Stimulated activated CD4-positive, alpha-beta T cell treated with anti-CD3 and anti-CD28 coated beads, Interleukin-12 subunit alpha, Interleukin-12 subunit beta, amount 100 ng/mL, for 24 hours (primary cell): ENCODE results near the gene PPP2R5C.
"Not testable (repeated sequence)": the region's sequence is repeated elsewhere in the genome, so short reads cannot be mapped to it uniquely, and the experiment has no call there.

ENCODE experiments used
- DNase-seq, 2 experiments: peaks; one replicate each; pipeline ENCODE4 v3.0.0-alpha.2; 2020; ENCODE audit warnings: low read depth in 2 of 2

Gene PPP2R5C

GRCh38 chr14:101761032-101761880 is at the start of gene PPP2R5C:
TSS of gene PPP2R5C (plus strand) at chr14:101761709. CDS start at chr14:101761894, 185 bp downstream.
- DNase-seq: peak; percentile 75 to 81

- DNase-seq: not testable (repeated sequence)
Observed at GRCh38 chr14:101711857-101712233, 49.7 kb upstream of the PPP2R5C start.

- not testable (repeated sequence) for DNase-seq
Observed at GRCh38 chr14:101712341-101712740, 49.2 kb upstream of the PPP2R5C start.

GRCh38 chr14:101713091-101713490 is 48.4 kb upstream of the PPP2R5C start:
- not testable (repeated sequence) for DNase-seq

- no peak for DNase-seq
Observed at GRCh38 chr14:101713621-101714349, 47.7 kb upstream of the PPP2R5C start.

DNA sequence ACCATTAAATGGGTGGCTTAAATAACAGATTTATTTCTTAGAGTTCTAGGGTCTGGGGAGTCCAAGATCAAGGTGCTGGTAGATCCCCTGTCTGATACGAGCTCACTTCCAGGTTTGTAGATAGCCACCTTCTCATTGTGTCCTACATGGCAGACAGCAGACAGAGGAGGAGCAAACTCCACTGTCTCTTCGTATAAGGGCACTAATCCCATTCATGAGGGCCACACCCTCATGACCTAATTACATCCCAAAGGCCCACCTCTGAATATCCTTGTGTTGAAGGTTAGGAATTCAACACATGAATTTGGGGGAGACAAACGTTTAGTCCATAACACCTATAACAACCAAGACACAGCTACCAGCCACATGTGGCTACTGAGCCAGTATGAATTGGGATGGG is 47.1 kb upstream of the PPP2R5C start:
- no peak for DNase-seq

- DNase-seq: no peak
Observed at GRCh38 chr14:101715210-101716076, 46.1 kb upstream of the PPP2R5C start.

- no peak for DNase-seq
Observed at GRCh38 chr14:101716077-101716950, 45.2 kb upstream of the PPP2R5C start.

- DNase-seq: no peak
Observed at GRCh38 chr14:101716956-101717662, 44.4 kb upstream of the PPP2R5C start.

GRCh38 chr14:101717663-101718490 is 43.6 kb upstream of the PPP2R5C start:
- no peak for DNase-seq

- no peak for DNase-seq
Observed at GRCh38 chr14:101719045-101719645, 42.4 kb upstream of the PPP2R5C start.

DNA sequence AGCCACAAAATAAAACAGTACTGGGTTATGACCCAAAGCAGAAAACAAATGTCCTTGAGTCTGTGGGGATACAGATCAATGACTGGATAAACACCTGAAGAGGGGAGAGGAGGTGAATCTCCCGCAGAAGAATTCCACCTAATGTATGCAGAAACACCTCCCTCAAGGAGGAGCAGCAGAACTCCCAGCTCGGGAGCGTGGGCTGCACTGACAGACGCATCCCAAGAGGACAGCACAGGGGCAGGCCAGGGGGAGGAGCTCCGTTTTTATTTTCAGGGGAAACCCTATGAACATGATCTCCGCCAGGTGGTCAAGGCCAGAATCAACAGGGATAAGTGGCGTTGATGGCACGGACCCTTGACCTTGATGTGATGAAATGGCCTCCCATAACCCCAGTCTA is 41.8 kb upstream of the PPP2R5C start:
- DNase-seq: no peak

GRCh38 chr14:101721111-101721510 is 40.4 kb upstream of the PPP2R5C start:
- no peak for DNase-seq

DNA sequence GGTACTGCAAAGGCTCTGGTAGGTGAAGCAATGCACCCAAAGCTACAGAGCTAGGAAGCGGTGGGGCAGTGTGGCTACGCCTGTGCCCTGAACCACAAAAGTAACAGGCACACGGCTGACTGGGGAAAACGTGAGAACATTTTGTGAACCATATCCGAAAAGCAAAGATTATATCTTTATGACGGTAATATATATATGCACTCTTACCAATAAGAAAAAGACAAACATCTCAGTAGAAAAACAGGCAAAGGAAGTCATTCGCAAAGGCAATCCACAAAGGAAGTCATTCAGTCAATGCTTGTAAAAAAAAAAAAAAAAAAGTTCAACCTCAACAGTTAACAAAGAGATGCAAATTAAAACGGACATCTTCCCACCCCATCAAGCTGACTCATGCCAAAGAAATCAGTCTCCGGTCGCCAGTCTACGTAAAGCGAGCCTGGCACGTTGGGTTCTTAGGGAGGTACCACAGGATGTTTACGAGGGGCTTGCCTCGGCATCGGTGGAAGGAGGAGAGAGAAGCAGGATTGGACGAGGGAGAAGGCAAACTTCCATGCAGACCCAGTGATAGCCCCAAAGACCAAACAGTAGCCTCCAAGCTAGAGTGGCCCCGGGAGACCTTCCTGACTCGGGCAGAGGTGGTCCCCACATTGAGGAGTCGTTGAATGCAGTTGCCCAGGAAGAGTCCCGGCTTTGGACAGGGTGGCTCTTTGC is 39.4 kb upstream of the PPP2R5C start:
- DNase-seq: peak; percentile 39 to 41

DNA sequence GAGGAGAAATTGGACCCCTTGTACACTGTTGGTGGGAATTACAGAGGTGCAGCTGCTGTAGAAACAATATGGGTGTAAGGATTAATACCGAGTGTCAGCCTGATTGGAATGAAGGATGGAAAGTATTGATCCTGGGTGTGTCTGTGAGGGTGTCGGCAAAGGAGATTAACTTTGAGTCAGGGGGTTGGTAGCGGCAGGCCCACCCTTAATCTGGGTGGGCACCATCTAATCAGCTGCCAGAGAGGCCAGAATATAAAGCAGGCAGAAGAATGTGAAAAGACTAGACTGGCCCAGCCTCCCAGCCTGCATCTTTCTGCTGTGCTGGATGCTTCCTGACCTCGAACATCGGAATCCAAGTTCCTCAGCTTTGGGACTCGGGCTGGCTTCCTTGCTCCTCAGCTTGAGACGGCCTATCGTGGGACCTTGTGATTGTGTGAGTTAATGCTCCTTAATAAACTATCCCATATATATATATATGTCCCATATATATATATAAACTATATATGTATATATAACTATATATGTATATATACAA is 38.4 kb upstream of the PPP2R5C start:
- DNase-seq: no peak

DNA sequence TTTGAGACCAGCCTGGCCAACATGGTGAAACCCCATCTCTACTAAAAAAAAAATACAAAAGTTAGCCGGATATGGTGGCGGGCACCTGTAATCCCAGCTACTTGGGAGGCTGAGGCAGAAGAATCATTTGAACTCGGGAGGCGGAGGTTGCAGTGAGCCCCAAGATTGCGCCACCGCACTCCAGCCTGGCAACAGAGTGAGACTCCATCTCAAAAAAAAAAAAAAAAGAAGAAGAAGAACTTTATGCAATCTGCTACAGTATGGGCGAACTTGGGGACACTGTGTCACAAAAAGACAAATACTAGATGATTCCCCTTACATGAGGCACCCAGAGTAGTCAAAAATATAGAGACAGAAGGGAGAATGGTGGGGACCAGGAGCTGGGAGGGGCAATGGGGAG is 35.9 kb upstream of the PPP2R5C start:
- not testable (repeated sequence) for DNase-seq

- no peak for DNase-seq
Observed at GRCh38 chr14:101726295-101726953, 35.1 kb upstream of the PPP2R5C start.

DNA sequence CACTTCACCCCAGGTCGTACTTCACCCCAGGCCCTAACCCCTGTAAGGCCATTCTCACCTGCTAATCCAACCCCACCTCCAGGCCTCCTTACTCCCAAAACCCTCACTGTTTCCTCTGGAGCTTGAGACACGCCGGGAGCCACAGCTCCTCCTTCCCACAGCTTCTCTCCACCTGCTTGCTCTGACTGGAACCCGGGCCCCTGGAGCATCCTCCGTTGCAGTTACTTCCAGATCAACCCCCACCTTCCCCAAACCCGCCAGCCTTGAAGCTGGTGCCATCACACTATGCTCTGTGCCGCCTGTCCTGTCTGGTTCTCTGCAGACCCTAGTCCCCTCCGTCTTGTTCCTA is 34.6 kb upstream of the PPP2R5C start:
- no peak for DNase-seq
